ENCODE data around the gene OPA3. TPM values are rescaled to one million over a fixed set of nuclear protein-coding genes. Genes with fewer than 3 reads are reported as not detected.

OPA3 gene
- total RNA-seq, 1 experiment from 2014 or later: 11.1 TPM

GRCh38 chr19:45517238-45517637, 67.4 kb downstream of the OPA3 start:
- ChIA-PET CTCF (no interaction called here), POLR2A (no interaction called here)

More at GRCh38 chr19:45517238-45517637, 67.4 kb downstream of the OPA3 start:
- Histone ChIP-seq H3K9ac (ENCODE audit: low read length) (no peak overlapping the region), H3K4me3 (replicated peaks in 1 of 2; ENCODE audit: low read depth in 1 of 2, low read length in 2 of 2) (no peak overlapping the region), H3K79me2 (ENCODE audit: insufficient read depth, low read length) (peaks cover 74% of the 10 kb centered on the region), H3K27ac (ENCODE audit: low read depth, low read length) (no peak overlapping the region), H3K27me3 (ENCODE audit: insufficient read depth, low read length) (no peaks in the 10 kb centered on the region), H3K4me1 (ENCODE audit: control insufficient read depth in 1 of 2, insufficient read depth in 2 of 2, low read length in 2 of 2) (peaks cover 32 to 69% of the 10 kb centered on the region in 2 experiments), H3K9me3 (ENCODE audit: control insufficient read depth in 1 of 2, insufficient read depth in 1 of 2, low read depth in 1 of 2, low read length in 2 of 2) (no peaks in the 10 kb centered on the region), H2AFZ (ENCODE audit: low read depth, low read length, poor library complexity, severe bottlenecking) (no peak overlapping the region), H3K36me3 (ENCODE audit: control insufficient read depth in 1 of 2, insufficient read depth in 2 of 2, low read length in 2 of 2) (peaks cover 10 to 22% of the 10 kb centered on the region in 2 experiments; a peak in 2 of 4 replicates), H4K20me1 (ENCODE audit: insufficient read depth) (no peaks in the 10 kb centered on the region; the same call in 1 of the 2 replicates), H3K9me2 (ENCODE audit: insufficient read depth) (no peaks in the 10 kb centered on the region), H3K4me2 (ENCODE audit: low read length) (no peak overlapping the region)
- ATAC-seq (no peak), DNase-seq (ENCODE audit: low read depth, low spot score) (no peak)
- intact Hi-C loops (cut with micrococcal nuclease): no loop called here
- no peak for TF ChIP-seq POLR2AphosphoS5 (IDR thresholded peaks at IDR 0.05; ENCODE audit: low read depth, low read length)
- TF ChIP-seq ZBTB33 (IDR thresholded peaks at IDR 0.05; ENCODE audit: extremely low read depth, insufficient replicate concordance, low read length): no peak
- no peak for TF ChIP-seq ATF3 (IDR thresholded peaks at IDR 0.05)
- TF ChIP-seq REST (IDR thresholded peaks at IDR 0.05; ENCODE audit: low read depth): no peak
- no peak for TF ChIP-seq MAX (IDR thresholded peaks at IDR 0.05)
- no peak for TF ChIP-seq EGR1 (IDR thresholded peaks at IDR 0.05; ENCODE audit: low read depth)
- no TSS peak for BruUV-seq (replicated peaks)
- RAD21 ChIA-PET (ENCODE audit: low non-redundant PET in 1 of 2, low total read pairs in 2 of 2, uncharacterized antibody in 2 of 2, unreplicated experiment in 2 of 2): no interaction called here
